GM23338 (cell line): ENCODE results near the gene NRAS. TPM values are rescaled to one million over a fixed set of nuclear protein-coding genes. Genes with fewer than 3 reads are reported as not detected.

Experiments used
- ATAC-seq: fragments of 200-7000 bp; cut with Tn5 transposase; 3 replicates; pipeline ENCODE4 v1.9.1; 2020
- DNase-seq: peaks from one replicate; pipeline ENCODE4 v3.0.0-alpha.2; 2015; ENCODE audit warnings: low spot score
- H2AFZ ChIP-seq: fragments of 200-600 bp; sonication (generic); 2 replicates; pipeline ENCODE4 v1.8.0; 2016; ENCODE audit warnings: antibody characterized with exemption, mild to moderate bottlenecking, moderate library complexity
- H3F3A ChIP-seq: fragments of 200-600 bp; sonication (generic); replicated peaks from 2 replicates; pipeline ENCODE4 v1.8.0; 2017; ENCODE audit warnings: antibody characterized with exemption, mixed run types, low read depth
- H3K27ac ChIP-seq: fragments of 200-600 bp; sonication (generic); 2 replicates; pipeline ENCODE4 v1.6.1; 2016; ENCODE audit warnings: low read depth
- H3K27me3 ChIP-seq: fragments of 200-600 bp; sonication (generic); 2 replicates; pipeline ENCODE4 v1.8.0; 2016; ENCODE audit warnings: mild to moderate bottlenecking, mixed run types, moderate library complexity; ENCODE audit not compliant: insufficient read depth
- H3K36me3 ChIP-seq: fragments of 200-600 bp; sonication (generic); 2 replicates; pipeline ENCODE4 v1.8.0; 2016; ENCODE audit warnings: mild to moderate bottlenecking; ENCODE audit not compliant: insufficient read depth
- H3K4me1 ChIP-seq: fragments of 200-600 bp; sonication (generic); 2 replicates; pipeline ENCODE4 v1.8.0; 2016; ENCODE audit warnings: mild to moderate bottlenecking, moderate library complexity; ENCODE audit not compliant: insufficient read depth
- H3K4me2 ChIP-seq: fragments of 200-600 bp; sonication (generic); 2 replicates; pipeline ENCODE4 v1.7.1; 2017; ENCODE audit warnings: mixed run types
- H3K4me3 ChIP-seq: fragments of 200-600 bp; sonication (generic); 2 replicates; pipeline ENCODE4 v1.6.1; 2016; ENCODE audit warnings: mixed run types
- H3K79me2 ChIP-seq: fragments of 200-600 bp; sonication (generic); replicated peaks from 2 replicates; pipeline ENCODE4 v1.8.0; 2017; ENCODE audit warnings: mild to moderate bottlenecking; ENCODE audit not compliant: insufficient read depth
- H3K9me2 ChIP-seq: fragments of 200-600 bp; sonication (generic); 2 replicates; pipeline ENCODE4 v1.8.0; 2017; ENCODE audit not compliant: insufficient read depth
- H4K20me1 ChIP-seq: fragments of 200-600 bp; sonication (generic); replicated peaks from 2 replicates; pipeline ENCODE4 v1.8.0; 2017; ENCODE audit warnings: mild to moderate bottlenecking; ENCODE audit not compliant: insufficient read depth
- H3K27ac Mint-ChIP-seq: 2 replicates; pipeline ENCODE4 v1.8.0; 2020; ENCODE audit warnings: inconsistent platforms, mild to moderate bottlenecking, moderate library complexity, mixed read lengths
- H3K27me3 Mint-ChIP-seq: 3 replicates; pipeline ENCODE4 v1.8.0; 2022; ENCODE audit warnings: low read depth, mild to moderate bottlenecking, moderate library complexity, mixed read lengths, inconsistent platforms; ENCODE audit not compliant: insufficient read depth, poor library complexity
- H3K36me3 Mint-ChIP-seq: 3 replicates; pipeline ENCODE4 v1.8.0; 2021; ENCODE audit warnings: low read depth, mild to moderate bottlenecking, inconsistent platforms, moderate library complexity, mixed read lengths
- H3K4me1 Mint-ChIP-seq: 3 replicates; pipeline ENCODE4 v1.8.0; 2020; ENCODE audit warnings: mild to moderate bottlenecking, inconsistent platforms, mixed read lengths
- H3K4me3 Mint-ChIP-seq: 3 replicates; pipeline ENCODE4 v1.8.0; 2021; ENCODE audit warnings: moderate library complexity, mild to moderate bottlenecking, inconsistent platforms, mixed read lengths
- H3K9me3 Mint-ChIP-seq: 3 replicates; pipeline ENCODE4 v1.8.0; 2020; ENCODE audit warnings: moderate library complexity, mild to moderate bottlenecking, inconsistent platforms, mixed read lengths
- EZH2 ChIP-seq: fragments of 200-600 bp; sonication (generic); IDR thresholded peaks from one replicate; pipeline ENCODE4 v1.8.0; 2017; ENCODE audit warnings: antibody characterized with exemption, mild to moderate bottlenecking, low read depth; ENCODE audit not compliant: unreplicated experiment
- EZH2phosphoT487 ChIP-seq: fragments of 200-600 bp; sonication (generic); IDR thresholded peaks from one replicate; pipeline ENCODE4 v1.8.1; 2018; ENCODE audit warnings: antibody characterized with exemption; ENCODE audit not compliant: unreplicated experiment
- NANOG ChIP-seq: IDR thresholded peaks from 2 replicates; pipeline ENCODE4 v1.6.1; 2016; ENCODE audit warnings: antibody characterized with exemption, borderline replicate concordance
- POLR2AphosphoS5 ChIP-seq: IDR thresholded peaks from 2 replicates; pipeline ENCODE4 v1.6.1; 2016; ENCODE audit warnings: antibody characterized with exemption, low read depth
- ZNF114 ChIP-seq: fragments of 250-450 bp; sonication (Bioruptor Pico); IDR thresholded peaks from 2 replicates; pipeline ENCODE4 v1.5.0; 2020; ENCODE audit warnings: mild to moderate bottlenecking, moderate library complexity
- ZNF331 ChIP-seq: fragments of 250-450 bp; sonication (Bioruptor Pico); IDR thresholded peaks from 2 replicates; pipeline ENCODE4 v1.5.0; 2020; ENCODE audit warnings: low read depth, mild to moderate bottlenecking, moderate library complexity
- polyA plus RNA-seq: library from polyadenylated mRNA; unstranded; fragments of >200 nt; fragmentation: Nextera tagmentation; extraction: Ambion mirVana; gene quantifications from 2 replicates; pipeline ENCODE4 v1.2.1, GENCODE V29; 2016
- total RNA-seq: library from RNA; depleted of rRNA; stranded (reverse); fragments of >200 nt; shearing (Covaris generic); gene quantifications from 2 replicates; pipeline ENCODE4 v1.2.3, GENCODE V29; 2014
- TF ChIP-seq, protein P1 (sequence below): fragments of 250-450 bp; sonication (Bioruptor Pico); IDR thresholded peaks from 2 replicates; pipeline ENCODE4 v1.5.0; 2020; ENCODE audit warnings: mild to moderate bottlenecking, moderate library complexity

The NRAS gene
- total and polyA plus RNA-seq, 2 experiments from 2014 or later, result 22.3 to 83.2 TPM

DNA sequence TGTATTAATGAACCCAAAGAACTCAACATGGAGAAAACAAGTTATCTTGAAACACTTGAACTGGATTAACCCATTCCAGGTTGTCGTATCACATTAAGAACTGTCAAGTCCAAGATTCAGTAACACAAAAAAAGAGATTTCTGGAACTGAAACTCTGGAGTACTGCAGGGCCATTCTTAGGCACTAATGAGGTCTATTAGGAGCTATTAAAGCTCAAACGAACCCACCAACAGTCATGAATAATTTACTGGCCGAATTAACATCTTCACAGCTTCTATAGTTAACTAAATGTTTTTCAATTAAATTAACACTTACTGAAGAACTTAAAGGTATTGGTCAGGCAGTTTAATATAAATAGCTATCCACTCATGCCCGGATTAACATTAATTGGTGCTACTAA, 36.6 kb upstream of the NRAS start:
- peaks cover 9% of the 10 kb centered on the region for H3K27me3 Mint-ChIP-seq
- Histone ChIP-seq H3K4me1 (peaks cover 53% of the 10 kb centered on the region), H3K36me3 (peaks cover 22% of the 10 kb centered on the region), H3K27ac (no peak overlapping the region), H3K4me2 (peak overlapping the region; percentile 81), H3K4me3 (peak overlapping the region; percentile 72), H3K79me2 (peaks cover 91% of the 10 kb centered on the region), H3F3A (no peaks in the 10 kb centered on the region), H3K27me3 (no peaks in the 10 kb centered on the region), H3K9me2 (no peaks in the 10 kb centered on the region), H4K20me1 (peaks cover 74% of the 10 kb centered on the region), H2AFZ (no peak overlapping the region)
- peaks cover 54% of the 10 kb centered on the region for H3K4me1 Mint-ChIP-seq
- 0 out of 2 replicates have a peak overlapping the region, but pooled peaks have one; percentile 36 for H3K27ac Mint-ChIP-seq
- DNase-seq (peak; percentile 39), ATAC-seq (no peak)
- peaks cover 54% of the 10 kb centered on the region for H3K36me3 Mint-ChIP-seq
- no peak for TF ChIP-seq EZH2
- peak; percentile 71; the same call in 1 of the 2 replicates for TF ChIP-seq NANOG
- TF ChIP-seq, protein P1, sequence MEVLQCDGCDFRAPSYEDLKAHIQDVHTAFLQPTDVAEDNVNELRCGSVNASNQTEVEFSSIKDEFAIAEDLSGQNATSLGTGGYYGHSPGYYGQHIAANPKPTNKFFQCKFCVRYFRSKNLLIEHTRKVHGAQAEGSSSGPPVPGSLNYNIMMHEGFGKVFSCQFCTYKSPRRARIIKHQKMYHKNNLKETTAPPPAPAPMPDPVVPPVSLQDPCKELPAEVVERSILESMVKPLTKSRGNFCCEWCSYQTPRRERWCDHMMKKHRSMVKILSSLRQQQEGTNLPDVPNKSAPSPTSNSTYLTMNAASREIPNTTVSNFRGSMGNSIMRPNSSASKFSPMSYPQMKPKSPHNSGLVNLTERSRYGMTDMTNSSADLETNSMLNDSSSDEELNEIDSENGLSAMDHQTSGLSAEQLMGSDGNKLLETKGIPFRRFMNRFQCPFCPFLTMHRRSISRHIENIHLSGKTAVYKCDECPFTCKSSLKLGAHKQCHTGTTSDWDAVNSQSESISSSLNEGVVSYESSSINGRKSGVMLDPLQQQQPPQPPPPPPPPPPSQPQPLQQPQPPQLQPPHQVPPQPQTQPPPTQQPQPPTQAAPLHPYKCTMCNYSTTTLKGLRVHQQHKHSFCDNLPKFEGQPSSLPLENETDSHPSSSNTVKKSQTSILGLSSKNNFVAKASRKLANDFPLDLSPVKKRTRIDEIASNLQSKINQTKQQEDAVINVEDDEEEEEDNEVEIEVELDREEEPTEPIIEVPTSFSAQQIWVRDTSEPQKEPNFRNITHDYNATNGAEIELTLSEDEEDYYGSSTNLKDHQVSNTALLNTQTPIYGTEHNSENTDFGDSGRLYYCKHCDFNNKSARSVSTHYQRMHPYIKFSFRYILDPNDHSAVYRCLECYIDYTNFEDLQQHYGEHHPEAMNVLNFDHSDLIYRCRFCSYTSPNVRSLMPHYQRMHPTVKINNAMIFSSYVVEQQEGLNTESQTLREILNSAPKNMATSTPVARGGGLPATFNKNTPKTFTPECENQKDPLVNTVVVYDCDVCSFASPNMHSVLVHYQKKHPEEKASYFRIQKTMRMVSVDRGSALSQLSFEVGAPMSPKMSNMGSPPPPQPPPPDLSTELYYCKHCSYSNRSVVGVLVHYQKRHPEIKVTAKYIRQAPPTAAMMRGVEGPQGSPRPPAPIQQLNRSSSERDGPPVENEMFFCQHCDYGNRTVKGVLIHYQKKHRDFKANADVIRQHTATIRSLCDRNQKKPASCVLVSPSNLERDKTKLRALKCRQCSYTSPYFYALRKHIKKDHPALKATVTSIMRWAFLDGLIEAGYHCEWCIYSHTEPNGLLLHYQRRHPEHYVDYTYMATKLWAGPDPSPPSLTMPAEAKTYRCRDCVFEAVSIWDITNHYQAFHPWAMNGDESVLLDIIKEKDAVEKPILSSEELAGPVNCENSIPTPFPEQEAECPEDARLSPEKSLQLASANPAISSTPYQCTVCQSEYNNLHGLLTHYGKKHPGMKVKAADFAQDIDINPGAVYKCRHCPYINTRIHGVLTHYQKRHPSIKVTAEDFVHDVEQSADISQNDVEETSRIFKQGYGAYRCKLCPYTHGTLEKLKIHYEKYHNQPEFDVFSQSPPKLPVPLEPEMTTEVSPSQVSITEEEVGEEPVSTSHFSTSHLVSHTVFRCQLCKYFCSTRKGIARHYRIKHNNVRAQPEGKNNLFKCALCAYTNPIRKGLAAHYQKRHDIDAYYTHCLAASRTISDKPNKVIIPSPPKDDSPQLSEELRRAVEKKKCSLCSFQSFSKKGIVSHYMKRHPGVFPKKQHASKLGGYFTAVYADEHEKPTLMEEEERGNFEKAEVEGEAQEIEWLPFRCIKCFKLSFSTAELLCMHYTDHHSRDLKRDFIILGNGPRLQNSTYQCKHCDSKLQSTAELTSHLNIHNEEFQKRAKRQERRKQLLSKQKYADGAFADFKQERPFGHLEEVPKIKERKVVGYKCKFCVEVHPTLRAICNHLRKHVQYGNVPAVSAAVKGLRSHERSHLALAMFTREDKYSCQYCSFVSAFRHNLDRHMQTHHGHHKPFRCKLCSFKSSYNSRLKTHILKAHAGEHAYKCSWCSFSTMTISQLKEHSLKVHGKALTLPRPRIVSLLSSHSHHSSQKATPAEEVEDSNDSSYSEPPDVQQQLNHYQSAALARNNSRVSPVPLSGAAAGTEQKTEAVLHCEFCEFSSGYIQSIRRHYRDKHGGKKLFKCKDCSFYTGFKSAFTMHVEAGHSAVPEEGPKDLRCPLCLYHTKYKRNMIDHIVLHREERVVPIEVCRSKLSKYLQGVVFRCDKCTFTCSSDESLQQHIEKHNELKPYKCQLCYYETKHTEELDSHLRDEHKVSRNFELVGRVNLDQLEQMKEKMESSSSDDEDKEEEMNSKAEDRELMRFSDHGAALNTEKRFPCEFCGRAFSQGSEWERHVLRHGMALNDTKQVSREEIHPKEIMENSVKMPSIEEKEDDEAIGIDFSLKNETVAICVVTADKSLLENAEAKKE (CRISPR knock-in tag), result no peak
- no peak for TF ChIP-seq ZNF331 (CRISPR knock-in tag)
- no peak for TF ChIP-seq EZH2phosphoT487
- H3K4me3 Mint-ChIP-seq, result peak overlapping the region; percentile 96
- H3K9me3 Mint-ChIP-seq, result no peaks in the 10 kb centered on the region

DNA sequence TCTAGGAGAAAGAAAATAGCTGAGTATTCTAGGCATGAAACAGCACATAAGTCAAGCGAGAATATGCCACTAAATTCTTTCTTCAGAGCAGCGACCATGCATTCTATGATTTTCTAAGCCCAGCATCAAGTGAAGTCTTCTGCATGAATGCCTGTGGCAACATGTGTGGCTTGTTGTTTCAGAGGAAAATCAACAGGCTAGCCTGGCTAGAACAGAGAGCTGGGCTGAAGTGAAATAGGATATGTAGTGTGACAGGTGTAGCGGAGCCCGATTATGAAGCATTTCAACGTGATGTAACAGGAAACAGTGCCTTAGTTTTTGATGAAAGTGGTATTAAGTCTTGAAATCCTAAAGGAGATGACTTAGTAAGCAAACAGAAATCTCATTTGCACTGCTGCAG, 34.2 kb upstream of the NRAS start:
- Histone ChIP-seq H3K4me1 (peaks cover 47% of the 10 kb centered on the region), H3K4me2 (no peak overlapping the region), H3K79me2 (peaks cover 100% of the 10 kb centered on the region), H3K9me2 (no peaks in the 10 kb centered on the region), H4K20me1 (peaks cover 84% of the 10 kb centered on the region), H3K27me3 (no peaks in the 10 kb centered on the region), H3F3A (no peaks in the 10 kb centered on the region), H3K27ac (no peak overlapping the region), H3K36me3 (peaks cover 35% of the 10 kb centered on the region), H3K4me3 (no peak overlapping the region), H2AFZ (no peak overlapping the region)
- Mint-ChIP-seq H3K4me1 (peaks cover 46% of the 10 kb centered on the region), H3K27me3 (no peaks in the 10 kb centered on the region), H3K27ac (0 out of 2 replicates have a peak overlapping the region, but pooled peaks have one; percentile 30), H3K4me3 (no peak overlapping the region), H3K36me3 (peaks cover 62% of the 10 kb centered on the region), H3K9me3 (no peaks in the 10 kb centered on the region)
- ATAC-seq, result no peak
- DNase-seq, result no peak
- TF ChIP-seq POLR2AphosphoS5 (no peak), ZNF114 (no peak)
- TF ChIP-seq, protein P1 (CRISPR knock-in tag), result no peak
